CD4-positive, alpha-beta T cell (primary cell): ENCODE measurements around the gene MAP3K5. TPM values are rescaled to one million over a fixed set of nuclear protein-coding genes. Genes with fewer than 3 reads are reported as not detected.
"Not testable (repeated sequence)": the region's sequence is repeated elsewhere in the genome, so short reads cannot be mapped to it uniquely, and the experiment has no call there.

Source experiments
- ATAC-seq: fragments of 200-7000 bp; cut with Tn5 transposase; one replicate; pipeline ENCODE4 v1.10.0; 2022; ENCODE audit warnings: mild to moderate bottlenecking; ENCODE audit not compliant: poor library complexity
- CTCF ChIA-PET: fragments of 350-600 bp; sonication (Branson Sonifier 250); formaldehyde crosslinking; loops from one replicate; lab custom pipeline; 2021; ENCODE audit warnings: antibody characterized with exemption, inconsistent platforms; lab: Charles Lee
- POLR2A ChIA-PET: fragments of 350-600 bp; sonication (Branson Sonifier 250); formaldehyde crosslinking; loops from one replicate; lab custom pipeline; 2021; ENCODE audit warnings: antibody characterized with exemption, inconsistent platforms; lab: Charles Lee
- DNase-seq, 14 experiments: peaks; one replicate each; pipeline ENCODE4 v3.0.0-alpha.2; 2013 to 2020; ENCODE audit warnings: mixed read lengths in 2 of 14
- H3K27ac ChIP-seq, 2 donors: one replicate each; pipeline versions ENCODE4 v1.5.1 to v1.7.0; 2013; ENCODE audit warnings: low read length in 2 of 2, low read depth in 1 of 2, mild to moderate bottlenecking in 1 of 2
- H3K27me3 ChIP-seq, 2 experiments: 1 replicate in 1 of 2; 2 replicates in 1 of 2; pipeline versions ENCODE4 v1.6.1 to v1.7.0; 2013; ENCODE audit warnings: low read length in 2 of 2, control low read depth in 1 of 2, mild to moderate bottlenecking in 1 of 2, moderate library complexity in 1 of 2; ENCODE audit not compliant: insufficient read depth in 2 of 2, control insufficient read depth in 1 of 2
- H3K36me3 ChIP-seq: one replicate; pipeline ENCODE4 v1.6.1; 2013; ENCODE audit warnings: low read length, control low read depth; ENCODE audit not compliant: insufficient read depth
- H3K4me1 ChIP-seq: one replicate; pipeline ENCODE4 v1.6.1; 2013; ENCODE audit warnings: low read length, control low read depth; ENCODE audit not compliant: insufficient read depth
- H3K4me3 ChIP-seq: one replicate; pipeline ENCODE4 v1.5.1; 2013; ENCODE audit warnings: mild to moderate bottlenecking, low read length, moderate library complexity
- H3K9me3 ChIP-seq, 2 experiments: 1 replicate in 1 of 2; 2 replicates in 1 of 2; pipeline versions ENCODE4 v1.6.1 to v1.7.0; 2013; ENCODE audit warnings: low read length in 2 of 2, mild to moderate bottlenecking in 2 of 2, control low read depth in 1 of 2, moderate library complexity in 1 of 2; ENCODE audit not compliant: control insufficient read depth in 1 of 2, insufficient read depth in 1 of 2
- H3K27ac Mint-ChIP-seq: one replicate; pipeline ENCODE4 v1.8.0; 2020; ENCODE audit warnings: mixed read lengths
- H3K27me3 Mint-ChIP-seq: one replicate; pipeline ENCODE4 v1.8.0; 2021; ENCODE audit warnings: mixed read lengths
- H3K36me3 Mint-ChIP-seq: one replicate; pipeline ENCODE4 v1.8.0; 2021; ENCODE audit warnings: low read depth, mixed read lengths
- H3K4me1 Mint-ChIP-seq: one replicate; pipeline ENCODE4 v1.8.0; 2021; ENCODE audit warnings: low read depth, mixed read lengths
- H3K4me3 Mint-ChIP-seq: one replicate; pipeline ENCODE4 v1.8.0; 2020; ENCODE audit warnings: mild to moderate bottlenecking, mixed read lengths
- H3K9me3 Mint-ChIP-seq: one replicate; pipeline ENCODE4 v1.8.0; 2020; ENCODE audit warnings: mixed read lengths
- intact Hi-C, 2 experiments: fragments of 100-400 bp; cut with DNase I in 1 of 2; cut with micrococcal nuclease in 1 of 2; formaldehyde crosslinking; loops; one replicate each; pipeline versions ENCODE4 v1.15.1 to v1.9.0; 2023 to 2025; cut with DNase I, micrococcal nuclease
- total RNA-seq, 174 experiments: library from RNA in 2 of 174; stranded (reverse) in 2 of 174; gene quantifications; one replicate each; pipeline ENCODE4 v1.2.3 and lab custom pipeline; 2021 to 2026
- TF ChIP-seq, protein P1 (sequence below): fragments of 200-600 bp; IDR thresholded peaks from one replicate; pipeline ENCODE4 v1.8.0; 2022; ENCODE audit warnings: antibody characterized with exemption, mild to moderate bottlenecking

Gene MAP3K5
- total RNA-seq, 2 experiments from 2014 or later = 12.9 to 14.1 TPM

DNA sequence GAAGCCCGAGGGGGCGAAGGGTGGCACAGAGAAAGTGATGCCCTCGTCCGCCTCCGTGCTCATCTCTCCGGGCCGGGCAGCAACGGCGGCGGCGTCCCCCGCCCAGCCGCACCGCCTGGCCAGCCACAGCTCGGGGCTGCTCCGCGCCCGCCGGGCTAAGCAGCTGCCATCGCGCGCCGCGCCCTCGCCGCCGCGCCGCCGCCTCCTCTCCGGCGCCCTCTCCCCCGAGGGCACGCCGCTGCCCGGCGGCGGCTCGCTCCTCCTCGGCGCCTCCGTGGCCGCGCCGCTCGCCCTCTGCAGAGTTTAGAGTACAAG, 225 bp downstream of the MAP3K5 start:
- peak overlapping the region in 1 of 2 donors; percentile 98 for H3K27ac ChIP-seq
- peak overlapping the region; percentile 74 for H3K4me3 ChIP-seq
- intact Hi-C loops = loop anchor here (1.0 to 10.0 kb wide), 5 partner anchors 39 to 507 kb away; partner anchors contain the start of gene BCLAF1 (in 2 of the 2)
- Mint-ChIP-seq H3K9me3 (no peaks in the 10 kb centered on the region), H3K27ac (peak overlapping the region; percentile 99), H3K4me1 (peaks cover 45% of the 10 kb centered on the region), H3K36me3 (peaks cover 16% of the 10 kb centered on the region), H3K4me3 (peak overlapping the region; percentile 97), H3K27me3 (no peaks in the 10 kb centered on the region)
- CTCF ChIA-PET = interaction anchor here (0.6 to 8.2 kb wide), 56 partner anchors 9 to 1611 kb away, joined by 3 to 224 read pairs (median 6); partner anchors contain the start of gene PEX7
- POLR2A ChIA-PET = interaction anchor here (0.6 to 8.6 kb wide), 45 partner anchors 8 to 503 kb away, joined by 3 to 151 read pairs (median 5); partner anchors contain the start of genes BCLAF1 and PEX7
- H3K27me3 ChIP-seq = no peaks in the 10 kb centered on the region
- ATAC-seq = peak; percentile 10
- DNase-seq = no peak
- H3K4me1 ChIP-seq = peaks cover 28% of the 10 kb centered on the region
- H3K36me3 ChIP-seq = no peaks in the 10 kb centered on the region
- TF ChIP-seq, protein P1, sequence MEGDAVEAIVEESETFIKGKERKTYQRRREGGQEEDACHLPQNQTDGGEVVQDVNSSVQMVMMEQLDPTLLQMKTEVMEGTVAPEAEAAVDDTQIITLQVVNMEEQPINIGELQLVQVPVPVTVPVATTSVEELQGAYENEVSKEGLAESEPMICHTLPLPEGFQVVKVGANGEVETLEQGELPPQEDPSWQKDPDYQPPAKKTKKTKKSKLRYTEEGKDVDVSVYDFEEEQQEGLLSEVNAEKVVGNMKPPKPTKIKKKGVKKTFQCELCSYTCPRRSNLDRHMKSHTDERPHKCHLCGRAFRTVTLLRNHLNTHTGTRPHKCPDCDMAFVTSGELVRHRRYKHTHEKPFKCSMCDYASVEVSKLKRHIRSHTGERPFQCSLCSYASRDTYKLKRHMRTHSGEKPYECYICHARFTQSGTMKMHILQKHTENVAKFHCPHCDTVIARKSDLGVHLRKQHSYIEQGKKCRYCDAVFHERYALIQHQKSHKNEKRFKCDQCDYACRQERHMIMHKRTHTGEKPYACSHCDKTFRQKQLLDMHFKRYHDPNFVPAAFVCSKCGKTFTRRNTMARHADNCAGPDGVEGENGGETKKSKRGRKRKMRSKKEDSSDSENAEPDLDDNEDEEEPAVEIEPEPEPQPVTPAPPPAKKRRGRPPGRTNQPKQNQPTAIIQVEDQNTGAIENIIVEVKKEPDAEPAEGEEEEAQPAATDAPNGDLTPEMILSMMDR = no peak
- no peaks in the 10 kb centered on the region for H3K9me3 ChIP-seq

GRCh38 chr6:136791296-136792094, 782 bp downstream of the MAP3K5 start:
- no peaks in the 10 kb centered on the region for H3K9me3 Mint-ChIP-seq
- peaks cover 16% of the 10 kb centered on the region for H3K36me3 Mint-ChIP-seq
- H3K27me3 Mint-ChIP-seq = no peaks in the 10 kb centered on the region
- POLR2A ChIA-PET = interaction anchor here (0.6 to 8.6 kb wide), 39 partner anchors 10 to 502 kb away, joined by 3 to 151 read pairs (median 6); partner anchors contain the start of genes BCLAF1 and PEX7
- TF ChIP-seq, protein P1 = no peak
- peaks cover 34% of the 10 kb centered on the region for H3K4me1 ChIP-seq
- H3K4me3 Mint-ChIP-seq = peak overlapping the region; percentile 96
- CTCF ChIA-PET = interaction anchor here (0.6 to 8.2 kb wide), 53 partner anchors 9 to 1612 kb away, joined by 3 to 224 read pairs (median 6); partner anchors contain the start of gene PEX7
- intact Hi-C loops = loop anchor here (1.0 to 10.0 kb wide), 5 partner anchors 38 to 507 kb away; partner anchors contain the start of gene BCLAF1 (in 2 of the 2)
- peaks cover 48% of the 10 kb centered on the region for H3K4me1 Mint-ChIP-seq
- H3K27me3 ChIP-seq = no peaks in the 10 kb centered on the region
- peak overlapping the region; percentile 74 for H3K4me3 ChIP-seq
- no peaks in the 10 kb centered on the region for H3K36me3 ChIP-seq
- H3K27ac Mint-ChIP-seq = peak overlapping the region; percentile 92
- H3K27ac ChIP-seq = peak overlapping the region; percentile 59 to 98
- DNase-seq (peak; percentile 28 to 77 (median 44)), ATAC-seq (peak; percentile 3)
- no peaks in the 10 kb centered on the region for H3K9me3 ChIP-seq

DNA sequence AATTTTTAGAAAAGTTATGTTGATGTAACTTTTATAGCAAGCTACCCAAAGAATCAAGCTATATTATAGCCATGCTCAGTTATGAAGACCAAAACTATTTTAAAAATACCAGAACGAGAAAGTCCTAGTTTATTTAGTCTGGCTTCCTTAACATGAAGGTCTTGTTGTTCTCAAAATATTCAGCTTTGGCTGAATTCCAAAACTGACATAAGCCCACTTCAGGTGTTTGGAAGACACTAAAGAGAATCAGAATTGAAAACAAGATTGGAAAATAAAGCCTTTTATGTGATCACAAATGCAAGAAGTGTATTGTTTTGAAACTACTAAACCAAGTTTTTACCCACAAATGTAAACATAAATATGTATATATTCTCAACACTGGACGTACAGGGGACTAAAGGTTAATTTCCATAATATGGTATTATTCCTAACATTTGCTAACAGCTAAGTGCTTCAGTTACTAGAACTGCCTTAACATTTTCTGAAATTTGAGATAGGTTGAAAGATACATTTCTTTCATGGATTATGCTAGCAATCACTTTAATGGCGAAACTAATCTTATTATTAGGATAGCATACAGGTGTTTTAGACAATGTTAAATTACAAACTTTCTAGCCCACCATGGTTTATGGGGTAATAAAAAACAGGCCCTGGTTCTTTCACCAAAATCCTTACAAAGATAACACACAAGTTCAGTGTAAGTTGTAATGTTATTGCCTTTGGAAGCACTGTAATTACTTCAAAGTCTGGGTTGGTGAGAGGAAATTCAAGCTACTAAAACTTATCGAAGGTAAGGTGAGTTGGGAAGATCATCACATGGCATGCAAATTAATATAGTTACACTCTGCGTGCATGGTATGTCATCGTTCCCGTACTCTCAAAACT, 1.6 kb downstream of the MAP3K5 start:
- H3K27me3 ChIP-seq = no peaks in the 10 kb centered on the region
- H3K36me3 Mint-ChIP-seq = peaks cover 16% of the 10 kb centered on the region
- DNase-seq = no peak

GRCh38 chr6:136789440-136789839, 2.8 kb downstream of the MAP3K5 start:
- Histone ChIP-seq H3K4me1 (peaks cover 52% of the 10 kb centered on the region), H3K4me3 (peak overlapping the region; percentile 74)
- H3K27me3 ChIP-seq, H3K36me3 ChIP-seq, H3K9me3 ChIP-seq, ATAC-seq, intact Hi-C loops, DNase-seq, H3K9me3 Mint-ChIP-seq, H3K27ac ChIP-seq, H3K27me3 Mint-ChIP-seq: not testable (repeated sequence)
- POLR2A ChIA-PET = interaction anchor here (0.6 to 8.6 kb wide), 5 partner anchors 27 to 500 kb away, joined by 3 to 151 read pairs (median 110); partner anchors contain the start of gene BCLAF1
- H3K27ac Mint-ChIP-seq = peak overlapping the region; percentile 91
- H3K4me3 Mint-ChIP-seq = peak overlapping the region; percentile 96
- CTCF ChIA-PET = interaction anchor here (1.4 to 8.2 kb wide), 3 partner anchors 9 to 145 kb away, joined by 3 to 224 read pairs (median 3); partner anchors contain the start of gene PEX7
- H3K4me1 Mint-ChIP-seq = peaks cover 63% of the 10 kb centered on the region
- H3K36me3 Mint-ChIP-seq = peaks cover 16% of the 10 kb centered on the region

More for the DNA sequence above, 1.6 kb downstream of the MAP3K5 start:
- Mint-ChIP-seq H3K27me3 (no peaks in the 10 kb centered on the region), H3K9me3 (no peaks in the 10 kb centered on the region), H3K4me1 (peaks cover 51% of the 10 kb centered on the region), H3K27ac (peak overlapping the region; percentile 92), H3K4me3 (peak overlapping the region; percentile 96)
- Histone ChIP-seq H3K36me3 (no peaks in the 10 kb centered on the region), H3K4me3 (peak overlapping the region; percentile 74), H3K27ac (peak overlapping the region; percentile 59 to 98), H3K4me1 (peaks cover 41% of the 10 kb centered on the region), H3K9me3 (no peaks in the 10 kb centered on the region)
- ChIA-PET POLR2A (interaction anchor here (2.7 to 8.6 kb wide), 5 partner anchors 28 to 501 kb away, joined by 41 to 151 read pairs (median 110); partner anchors contain the start of gene BCLAF1), CTCF (interaction anchor here (0.7 to 8.2 kb wide), 5 partner anchors 38 to 146 kb away, joined by 3 to 224 read pairs (median 42); no protein-coding TSS in a partner anchor)
- ATAC-seq = no peak
- intact Hi-C loops = loop anchor here (5.0 to 10.0 kb wide), 3 partner anchors 76 to 506 kb away; partner anchors contain the start of gene BCLAF1 (in 2 of the 2)
- TF ChIP-seq, protein P1 = no peak
